HG03159 (cell line): ENCODE results near the gene HSPH1.
"Not testable (repeated sequence)": the region's sequence is repeated elsewhere in the genome, so short reads cannot be mapped to it uniquely, and the experiment has no call there.

Experiments
- ATAC-seq: cut with Tn5 transposase; IDR thresholded peaks from one replicate; pipeline ENCODE4 v1.9.1; 2021; ENCODE audit warnings: mild to moderate bottlenecking, moderate library complexity; ENCODE audit not compliant: unreplicated experiment

HSPH1 gene

GRCh38 chr13:31177813-31178495 lies 16.2 kb upstream of the HSPH1 start:
- ATAC-seq = not testable (repeated sequence)

DNA sequence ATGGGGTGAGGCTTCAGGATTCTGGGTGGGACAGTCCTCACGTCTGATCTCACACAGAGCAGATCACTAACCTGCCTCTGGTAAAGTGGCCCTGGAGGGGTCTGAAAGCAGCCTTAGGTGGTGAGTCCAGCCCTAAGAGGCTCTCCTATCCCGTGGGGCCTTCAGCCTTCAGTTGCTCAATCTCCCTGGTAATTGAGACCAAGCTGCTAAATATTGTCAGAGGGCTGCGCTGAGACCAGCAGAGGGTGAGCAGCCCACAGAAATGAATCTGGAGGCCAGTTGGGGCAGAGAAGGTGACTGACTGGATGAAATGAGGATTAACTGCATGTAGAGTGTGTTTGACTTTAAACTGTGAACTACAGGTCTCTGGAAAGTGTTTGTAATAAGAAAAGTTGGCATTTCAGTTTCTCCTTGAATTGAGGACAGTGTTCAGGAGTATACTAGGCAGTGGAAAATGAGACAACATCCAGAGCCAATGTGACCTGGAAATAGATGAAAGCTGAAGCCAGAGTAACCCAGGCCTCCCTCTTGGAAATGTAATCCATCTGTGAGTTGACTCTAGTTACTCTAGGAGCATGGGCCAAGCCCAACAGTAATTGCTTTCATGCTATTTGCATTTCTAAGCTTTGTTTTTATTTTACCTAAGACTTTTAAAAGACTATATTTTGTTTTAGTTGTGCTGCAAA lies 14.3 kb upstream of the HSPH1 start:
- no peak for ATAC-seq

DNA sequence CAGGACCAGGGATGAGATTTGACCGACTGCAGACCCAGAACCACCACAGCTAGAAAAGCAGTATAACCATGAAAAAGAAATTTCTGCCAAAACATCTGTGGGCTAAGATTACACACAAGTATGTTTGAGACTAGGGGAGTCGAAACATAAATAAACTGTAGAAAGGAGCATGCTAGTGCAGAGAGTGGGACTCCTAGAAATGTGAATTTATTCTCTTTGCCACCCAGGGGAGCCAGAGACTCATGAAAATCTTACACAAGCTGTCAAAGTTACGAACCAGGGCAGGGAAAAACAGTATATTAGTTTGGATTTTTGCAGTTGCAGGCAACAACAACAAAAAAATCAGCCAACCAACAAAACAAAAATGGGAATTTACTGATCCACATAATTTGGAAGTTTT lies 12.3 kb upstream of the HSPH1 start:
- no peak for ATAC-seq

DNA sequence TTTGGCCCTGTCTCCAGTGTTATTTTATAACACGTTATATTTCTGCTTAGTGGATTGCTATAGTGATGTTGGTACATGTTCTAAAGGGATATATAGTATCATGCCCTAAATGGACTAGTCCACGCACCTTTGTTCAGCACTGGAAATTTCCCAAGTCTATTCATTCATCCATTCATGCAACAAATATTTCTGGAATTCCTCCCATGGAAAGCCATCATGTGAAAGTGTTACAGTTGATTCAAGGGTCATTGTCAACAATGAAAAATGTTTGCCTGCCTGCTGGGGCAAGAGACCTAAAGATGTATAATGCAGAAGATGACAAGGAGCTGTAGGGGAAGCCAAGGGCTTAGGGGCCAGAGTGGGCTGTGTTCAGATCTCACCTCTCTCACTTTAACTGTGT lies 10.8 kb upstream of the HSPH1 start:
- no peak for ATAC-seq

- ATAC-seq = no peak
Measured at GRCh38 chr13:31172001-31172400, 10.3 kb upstream of the HSPH1 start.

DNA sequence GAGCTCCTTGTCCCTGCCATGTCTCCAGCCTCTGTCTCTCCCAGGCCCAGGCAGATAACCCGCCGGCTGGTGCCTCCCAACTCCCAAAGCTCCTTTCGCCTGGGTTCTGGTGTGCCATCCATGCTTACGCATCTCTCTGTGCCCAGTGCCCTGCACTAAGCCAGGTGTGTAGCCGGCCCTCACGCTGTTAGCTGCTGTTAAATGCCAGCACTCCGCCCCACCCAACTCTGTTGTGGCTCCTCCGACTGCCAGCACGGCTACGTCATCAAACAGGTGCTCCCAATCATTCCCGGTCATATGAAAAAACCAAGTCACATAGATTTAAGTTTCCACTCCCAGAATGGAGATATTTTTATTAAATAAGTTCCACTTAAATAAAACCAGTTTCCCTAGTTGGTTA lies 7.0 kb upstream of the HSPH1 start:
- no peak for ATAC-seq

GRCh38 chr13:31168166-31168565 lies 6.5 kb upstream of the HSPH1 start:
- ATAC-seq = no peak

- no peak for ATAC-seq
Measured at GRCh38 chr13:31167490-31167889, 5.8 kb upstream of the HSPH1 start.

- ATAC-seq = no peak
Measured at GRCh38 chr13:31166591-31166990, 4.9 kb upstream of the HSPH1 start.

DNA sequence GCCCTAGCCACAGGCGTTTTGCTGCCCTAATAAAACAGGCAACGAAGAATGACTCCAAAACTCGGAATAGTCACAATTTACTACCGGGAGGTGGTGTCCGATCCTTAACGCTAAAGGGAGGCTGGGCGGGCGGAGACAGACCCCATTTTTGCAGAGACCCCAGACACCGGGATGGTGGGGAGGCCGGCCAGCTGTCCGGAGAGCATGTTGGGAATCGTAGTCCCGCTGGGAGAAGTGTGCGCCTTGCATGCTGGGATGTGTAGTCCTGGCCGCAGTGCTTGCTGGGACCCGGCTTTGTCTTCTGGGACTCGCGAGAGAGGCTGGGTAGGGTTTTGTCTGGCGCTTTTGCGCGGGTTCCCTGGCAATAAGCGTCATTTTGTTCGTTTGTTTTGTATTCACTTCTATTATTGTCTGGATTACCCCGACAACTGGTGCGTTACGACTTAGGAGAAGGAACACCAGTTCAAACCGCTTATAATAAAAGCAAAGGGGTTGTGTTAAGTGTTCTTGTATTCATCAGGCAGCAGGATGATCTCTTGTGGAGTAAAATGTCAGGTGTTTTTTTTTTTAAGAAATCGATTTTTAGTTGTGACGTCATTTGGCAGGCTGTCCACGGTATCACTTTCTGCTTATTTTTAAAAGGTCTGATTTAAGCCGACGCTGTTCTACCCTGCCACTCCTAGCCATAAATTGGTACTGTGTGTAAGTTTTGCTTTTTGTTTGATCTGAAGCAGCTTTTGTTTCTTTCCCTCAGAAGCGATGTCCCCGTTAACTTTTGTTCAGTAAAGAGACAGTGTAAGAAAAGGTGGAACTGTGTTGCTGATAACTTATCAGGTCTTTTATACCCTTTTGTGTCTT lies 676 bp upstream of the HSPH1 start:
- ATAC-seq = peak; percentile 81

- peak; percentile 8 for ATAC-seq
Measured at GRCh38 chr13:31160857-31161556, 697 bp downstream of the HSPH1 start.

- ATAC-seq = no peak
Measured at GRCh38 chr13:31159306-31159705, 2.4 kb downstream of the HSPH1 start.

DNA sequence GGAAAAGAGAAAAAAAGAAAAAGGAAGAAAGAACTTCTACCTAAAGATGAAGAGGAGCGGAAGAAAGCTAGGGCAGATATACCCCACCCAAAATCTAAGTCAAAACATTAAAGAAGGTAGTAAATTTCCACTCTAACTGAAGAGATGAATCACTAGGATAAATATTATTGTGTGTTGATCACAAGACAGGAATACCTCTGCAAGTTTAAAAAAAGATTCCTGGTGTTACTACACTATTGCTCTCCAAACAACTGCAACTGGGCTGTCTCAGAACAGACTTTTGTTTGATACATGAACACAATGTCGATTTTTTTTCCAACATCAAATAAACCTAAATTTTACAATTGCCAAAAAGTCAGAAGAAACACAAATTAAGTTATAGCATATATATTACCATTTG lies 6.8 kb downstream of the HSPH1 start:
- no peak for ATAC-seq

- no peak for ATAC-seq
Measured at GRCh38 chr13:31151837-31152236, 9.9 kb downstream of the HSPH1 start.

- no peak for ATAC-seq
Measured at GRCh38 chr13:31150315-31150985, 11.3 kb downstream of the HSPH1 start.

GRCh38 chr13:31149604-31150003 lies 12.1 kb downstream of the HSPH1 start:
- ATAC-seq = no peak

GRCh38 chr13:31145417-31145816 lies 16.3 kb downstream of the HSPH1 start:
- ATAC-seq = no peak

DNA sequence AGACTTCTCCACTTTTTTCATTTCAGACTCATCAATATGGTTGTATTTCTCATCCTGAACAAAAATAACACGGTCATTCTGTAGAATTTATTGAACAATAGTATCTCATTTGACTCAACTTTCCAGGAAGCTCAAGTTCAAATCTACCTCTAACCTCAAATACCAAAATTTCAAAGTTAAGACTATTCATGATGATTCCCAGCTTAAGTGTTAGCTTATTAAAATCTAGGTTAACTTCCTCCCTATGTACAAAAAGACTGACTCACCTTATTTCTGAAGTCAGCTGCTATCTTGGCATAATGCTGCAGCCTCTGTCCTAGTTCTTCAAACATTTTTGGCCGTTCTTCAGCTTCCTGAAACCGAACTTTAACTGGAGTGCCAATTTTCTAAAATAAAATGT lies 23.2 kb downstream of the HSPH1 start:
- no peak for ATAC-seq

- ATAC-seq = no peak
Measured at GRCh38 chr13:31136724-31137123, 25.0 kb downstream of the HSPH1 start.

DNA sequence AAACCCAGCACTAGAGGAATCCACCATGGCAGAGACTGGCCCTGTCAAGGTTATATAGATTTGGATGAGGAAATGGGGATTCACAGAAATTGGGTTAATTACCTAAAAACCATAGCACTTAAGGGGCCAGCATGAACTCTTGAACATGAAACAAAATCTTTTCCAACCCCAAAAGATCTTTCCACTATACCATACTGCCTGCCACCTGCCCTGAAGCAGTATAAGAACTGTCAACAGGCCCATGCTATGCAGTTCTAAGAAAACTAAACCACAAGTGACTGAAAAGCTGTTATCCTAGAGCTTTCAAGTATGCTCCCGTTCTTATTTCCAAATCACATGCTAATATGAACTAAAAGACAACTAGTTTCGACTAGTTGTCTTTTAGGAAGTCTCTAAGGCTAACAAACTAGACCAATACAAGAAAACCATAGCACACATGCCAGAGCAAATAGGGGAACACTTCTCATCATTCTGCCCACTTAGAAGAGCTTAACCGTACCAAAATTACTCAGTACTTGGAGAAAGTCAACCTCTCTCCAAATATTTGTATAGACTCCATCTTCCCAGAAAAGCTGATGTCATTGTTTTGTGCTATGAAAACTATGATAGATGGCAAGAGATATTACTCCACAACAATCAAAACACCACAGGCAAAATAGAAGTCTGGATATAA lies 27.5 kb downstream of the HSPH1 start:
- no peak for ATAC-seq
